K562 (cell line): ENCODE data around the gene TECPR1.

ENCODE experiments used
- CEBPB ChIP-seq: fragments of 450-650 bp; IDR thresholded peaks from 2 replicates; pipeline ENCODE4 v1.6.1; 2016; ENCODE audit warnings: missing genetic modification characterization, missing compliant biosample characterization
- CTCF ChIP-seq, 3 experiments: IDR thresholded peaks in 2 of 3; conservative IDR thresholded peaks in 1 of 3; 2 replicates each; pipeline ENCODE4 v1.5.1; 2011 to 2012; ENCODE audit warnings: low read length in 3 of 3, mild to moderate bottlenecking in 3 of 3, control low read depth in 2 of 3, improper control_type of control experiment in 1 of 3, inconsistent platforms in 1 of 3, low read depth in 1 of 3, mixed read lengths in 1 of 3, moderate library complexity in 1 of 3; ENCODE audit not compliant: insufficient read depth in 2 of 3
- EZH2 ChIP-seq: IDR thresholded peaks from 2 replicates; pipeline ENCODE4 v1.6.1; 2012; ENCODE audit warnings: low read depth, mild to moderate bottlenecking, inconsistent platforms, low read length, borderline replicate concordance
- POLR2A ChIP-seq: fragments of 450-650 bp; conservative IDR thresholded peaks from 2 replicates; pipeline ENCODE4 v1.6.1; 2016
- RNF2 ChIP-seq: sonication (generic); IDR thresholded peaks from 2 replicates; pipeline ENCODE4 v1.6.1; 2016

- TF ChIP-seq POLR2A (no peak), CEBPB (tag) (no peak), RNF2 (no peak), EZH2 (no peak), CTCF (IDR thresholded peaks at IDR 0.05 in 2 of 3, conservative IDR thresholded peaks at IDR 0.05 in 1 of 3; ENCODE audit: insufficient read depth in 2 of 3, low read depth in 1 of 3, low read length in 3 of 3) (no peak)
These were observed 14.0 kb downstream of the TECPR1 start for GRCh38 chr7:98238076-98238475.
